ENCODE results near the gene ERC2.

The ERC2 gene

GRCh38 chr3:55876560-55876959 is 591.7 kb downstream of the ERC2 start:
- H3K36me3 ChIP-seq (ENCODE audit: control insufficient read depth, insufficient read depth, low read length, severe bottlenecking) = no peaks in the 10 kb centered on the region
- DNase-seq (ENCODE audit: low read depth) = no peak
- no peaks in the 10 kb centered on the region for H3K4me1 ChIP-seq (ENCODE audit: control insufficient read depth, insufficient read depth, low read length)
- H3K9me3 ChIP-seq (ENCODE audit: control insufficient read depth, low read length) = no peaks in the 10 kb centered on the region
- H3K27me3 ChIP-seq (replicated peaks; ENCODE audit: control insufficient read depth, insufficient read depth, low read length) = peaks cover 9% of the 10 kb centered on the region
- H3K4me3 ChIP-seq (ENCODE audit: low read length) = no peak overlapping the region
- no peak overlapping the region for H3K9ac ChIP-seq (ENCODE audit: low read length)

DNA sequence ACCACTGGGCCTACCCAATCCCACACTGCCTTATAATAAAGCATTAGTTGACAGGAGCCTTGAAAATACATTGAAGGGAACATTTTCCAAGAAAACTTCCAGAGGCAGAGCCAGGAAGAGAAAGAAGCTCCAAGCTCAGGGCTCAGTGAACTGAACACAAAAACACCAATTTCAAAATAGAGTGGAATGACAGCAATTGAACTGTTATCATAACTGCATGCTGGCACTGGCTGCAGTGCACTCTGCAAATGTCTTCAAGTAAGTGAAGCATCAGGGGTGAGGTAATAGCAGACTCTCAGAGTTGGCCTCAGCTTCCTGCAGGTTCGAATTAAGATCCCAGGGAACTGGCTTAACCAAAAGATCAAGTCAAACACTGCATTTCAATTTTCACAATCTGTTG is 593.2 kb downstream of the ERC2 start:
- Histone ChIP-seq H3K27me3 (replicated peaks; ENCODE audit: control insufficient read depth, insufficient read depth, low read length) (peaks cover 9% of the 10 kb centered on the region), H3K9ac (ENCODE audit: low read length) (no peak overlapping the region), H3K36me3 (ENCODE audit: control insufficient read depth, insufficient read depth, low read length, severe bottlenecking) (no peaks in the 10 kb centered on the region), H3K4me1 (ENCODE audit: control insufficient read depth, insufficient read depth, low read length) (no peaks in the 10 kb centered on the region), H3K9me3 (ENCODE audit: control insufficient read depth, low read length) (no peaks in the 10 kb centered on the region), H3K4me3 (ENCODE audit: low read length) (no peak overlapping the region)
- DNase-seq (ENCODE audit: low read depth) = peak; percentile 28

DNA sequence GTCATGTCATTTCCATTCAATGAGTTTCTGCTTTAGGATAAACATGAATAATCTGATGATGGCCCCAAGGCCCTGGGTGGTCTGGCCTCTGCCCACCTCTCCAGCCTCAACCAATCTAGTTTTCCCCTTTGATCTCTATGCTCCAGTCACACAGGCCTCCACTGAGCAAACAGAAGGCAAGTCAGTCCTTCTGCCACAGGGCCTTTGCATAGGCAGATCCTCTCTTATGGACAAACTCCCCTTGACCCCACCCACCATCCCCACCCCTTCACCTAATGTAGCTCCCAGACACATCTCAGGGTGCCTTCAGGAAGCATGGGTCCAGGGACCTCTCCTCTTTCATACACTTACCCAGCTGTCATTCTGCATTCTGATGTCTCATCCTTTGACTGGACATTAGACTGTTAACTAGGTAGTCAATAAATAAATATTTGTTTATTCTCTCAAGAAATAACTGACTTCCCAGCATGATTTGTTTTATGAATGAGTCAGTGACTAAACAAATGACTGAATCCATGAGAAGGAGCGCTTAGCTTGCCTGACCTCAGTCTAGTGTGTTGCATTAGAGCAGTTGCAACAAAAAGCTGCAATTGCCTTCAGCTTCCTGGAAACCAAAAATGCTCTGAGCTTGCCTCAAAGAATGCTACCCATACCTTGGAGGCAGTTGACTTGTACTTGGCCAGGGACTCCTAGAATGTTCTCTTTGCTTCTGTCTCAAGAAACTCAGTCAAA is 594.6 kb downstream of the ERC2 start:
- DNase-seq (ENCODE audit: low read depth) = peak; percentile 64
- no peaks in the 10 kb centered on the region for H3K36me3 ChIP-seq (ENCODE audit: control insufficient read depth, insufficient read depth, low read length, severe bottlenecking)
- H3K9me3 ChIP-seq (ENCODE audit: control insufficient read depth, low read length) = no peaks in the 10 kb centered on the region
- no peak overlapping the region for H3K4me3 ChIP-seq (ENCODE audit: low read length)
- H3K9ac ChIP-seq (ENCODE audit: low read length) = no peak overlapping the region
- peaks cover 9% of the 10 kb centered on the region for H3K27me3 ChIP-seq (replicated peaks; ENCODE audit: control insufficient read depth, insufficient read depth, low read length)
- H3K4me1 ChIP-seq (ENCODE audit: control insufficient read depth, insufficient read depth, low read length) = no peaks in the 10 kb centered on the region

GRCh38 chr3:55870594-55870993 is 597.7 kb downstream of the ERC2 start:
- no peaks in the 10 kb centered on the region for H3K36me3 ChIP-seq (ENCODE audit: control insufficient read depth, insufficient read depth, low read length, severe bottlenecking)
- no peak overlapping the region for H3K4me3 ChIP-seq (ENCODE audit: low read length)
- H3K4me1 ChIP-seq (ENCODE audit: control insufficient read depth, insufficient read depth, low read length) = no peaks in the 10 kb centered on the region
- H3K9me3 ChIP-seq (ENCODE audit: control insufficient read depth, low read length) = no peaks in the 10 kb centered on the region
- H3K9ac ChIP-seq (ENCODE audit: low read length) = no peak overlapping the region
- no peak for DNase-seq (ENCODE audit: low read depth)
- peaks cover 1% of the 10 kb centered on the region for H3K27me3 ChIP-seq (replicated peaks; ENCODE audit: control insufficient read depth, insufficient read depth, low read length)

DNA sequence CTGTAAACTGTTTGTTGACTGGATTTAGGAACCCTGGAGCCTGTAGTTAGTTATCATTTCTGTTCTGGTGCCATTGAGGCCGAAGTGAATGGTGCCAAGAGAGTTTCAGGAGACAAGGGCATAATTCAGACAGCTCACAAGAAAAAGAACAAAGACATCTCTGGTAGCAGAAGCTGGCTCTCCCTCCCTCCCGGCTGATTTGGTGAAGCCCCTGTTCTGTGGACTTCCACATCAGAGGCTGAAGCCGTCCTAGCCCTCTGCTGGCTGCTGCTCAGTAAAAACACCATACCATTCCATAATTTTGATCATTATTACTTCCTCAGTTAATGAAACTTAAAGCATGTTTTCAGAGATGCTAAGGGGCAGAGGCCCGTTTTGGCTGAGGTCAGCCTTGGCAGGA is 599.9 kb downstream of the ERC2 start:
- Histone ChIP-seq H3K36me3 (ENCODE audit: control insufficient read depth, insufficient read depth, low read length, severe bottlenecking) (no peaks in the 10 kb centered on the region), H3K9ac (ENCODE audit: low read length) (no peak overlapping the region), H3K9me3 (ENCODE audit: control insufficient read depth, low read length) (no peaks in the 10 kb centered on the region), H3K27me3 (replicated peaks; ENCODE audit: control insufficient read depth, insufficient read depth, low read length) (no peaks in the 10 kb centered on the region), H3K4me1 (ENCODE audit: control insufficient read depth, insufficient read depth, low read length) (no peaks in the 10 kb centered on the region), H3K4me3 (ENCODE audit: low read length) (no peak overlapping the region)
- DNase-seq (ENCODE audit: low read depth) = no peak

DNA sequence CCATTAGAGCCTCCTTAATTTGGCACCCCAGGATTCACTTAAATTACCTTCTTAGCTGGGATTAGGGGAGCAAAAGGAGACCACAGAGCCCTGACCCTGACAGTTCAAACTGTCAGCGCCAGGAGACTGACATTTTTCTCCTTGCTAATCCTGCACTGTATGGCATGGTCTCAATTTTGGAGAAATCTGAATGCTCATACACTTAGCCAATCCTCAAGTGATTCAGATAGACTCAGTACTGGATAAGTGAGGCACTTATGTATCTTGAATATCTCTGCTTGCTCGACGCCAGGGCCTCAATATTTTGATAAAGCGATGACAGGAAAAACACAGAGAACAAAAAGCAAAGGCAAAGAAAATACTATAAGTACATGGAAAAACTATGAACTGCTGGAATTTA is 605.2 kb downstream of the ERC2 start:
- H3K27me3 ChIP-seq (replicated peaks; ENCODE audit: control insufficient read depth, insufficient read depth, low read length) = no peaks in the 10 kb centered on the region
- H3K4me3 ChIP-seq (ENCODE audit: low read length) = no peak overlapping the region
- no peaks in the 10 kb centered on the region for H3K36me3 ChIP-seq (ENCODE audit: control insufficient read depth, insufficient read depth, low read length, severe bottlenecking)
- DNase-seq (ENCODE audit: low read depth) = no peak
- no peaks in the 10 kb centered on the region for H3K4me1 ChIP-seq (ENCODE audit: control insufficient read depth, insufficient read depth, low read length)
- H3K9me3 ChIP-seq (ENCODE audit: control insufficient read depth, low read length) = no peaks in the 10 kb centered on the region
- no peak overlapping the region for H3K9ac ChIP-seq (ENCODE audit: low read length)

- DNase-seq (ENCODE audit: low read depth) = peak; percentile 28
- no peak overlapping the region for H3K4me3 ChIP-seq (ENCODE audit: low read length)
- H3K36me3 ChIP-seq (ENCODE audit: control insufficient read depth, insufficient read depth, low read length, severe bottlenecking) = no peaks in the 10 kb centered on the region
- no peaks in the 10 kb centered on the region for H3K27me3 ChIP-seq (replicated peaks; ENCODE audit: control insufficient read depth, insufficient read depth, low read length)
- H3K9me3 ChIP-seq (ENCODE audit: control insufficient read depth, low read length) = no peaks in the 10 kb centered on the region
- no peaks in the 10 kb centered on the region for H3K4me1 ChIP-seq (ENCODE audit: control insufficient read depth, insufficient read depth, low read length)
- H3K9ac ChIP-seq (ENCODE audit: low read length) = no peak overlapping the region
Observed at GRCh38 chr3:55860049-55860721, 608.1 kb downstream of the ERC2 start.

GRCh38 chr3:55859305-55859704 is 609.0 kb downstream of the ERC2 start:
- H3K9me3 ChIP-seq (ENCODE audit: control insufficient read depth, low read length) = no peaks in the 10 kb centered on the region

DNA sequence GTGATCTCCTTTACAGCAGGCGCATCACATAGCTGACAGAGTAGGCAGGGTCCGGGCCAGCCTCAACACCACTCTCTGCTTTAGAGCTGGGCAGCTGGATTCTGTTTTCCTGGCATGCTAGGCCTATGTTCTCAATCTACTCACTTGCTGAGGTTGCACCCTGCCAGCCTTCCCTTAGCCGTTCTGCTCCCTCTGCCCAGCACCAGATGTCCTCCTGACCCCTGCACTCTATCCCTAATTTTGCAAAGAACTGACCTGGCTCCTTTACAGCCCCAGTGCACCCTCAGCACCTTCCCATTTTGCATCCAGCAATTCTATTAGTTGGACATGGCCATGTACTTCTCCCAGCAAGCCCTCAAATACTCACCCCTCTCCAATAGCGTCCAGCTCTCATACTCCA is 609.5 kb downstream of the ERC2 start:
- DNase-seq (ENCODE audit: low read depth) = no peak
- no peaks in the 10 kb centered on the region for H3K27me3 ChIP-seq (replicated peaks; ENCODE audit: control insufficient read depth, insufficient read depth, low read length)
- H3K9ac ChIP-seq (ENCODE audit: low read length) = no peak overlapping the region
- H3K4me3 ChIP-seq (ENCODE audit: low read length) = no peak overlapping the region
- H3K36me3 ChIP-seq (ENCODE audit: control insufficient read depth, insufficient read depth, low read length, severe bottlenecking) = no peaks in the 10 kb centered on the region
- no peaks in the 10 kb centered on the region for H3K4me1 ChIP-seq (ENCODE audit: control insufficient read depth, insufficient read depth, low read length)
- H3K9me3 ChIP-seq (ENCODE audit: control insufficient read depth, low read length) = no peaks in the 10 kb centered on the region

More at GRCh38 chr3:55859305-55859704, 609.0 kb downstream of the ERC2 start:
- Histone ChIP-seq H3K4me1 (ENCODE audit: control insufficient read depth, insufficient read depth, low read length) (no peaks in the 10 kb centered on the region), H3K27me3 (replicated peaks; ENCODE audit: control insufficient read depth, insufficient read depth, low read length) (no peaks in the 10 kb centered on the region), H3K4me3 (ENCODE audit: low read length) (no peak overlapping the region), H3K9ac (ENCODE audit: low read length) (no peak overlapping the region), H3K36me3 (ENCODE audit: control insufficient read depth, insufficient read depth, low read length, severe bottlenecking) (no peaks in the 10 kb centered on the region)
- peak; percentile 22 for DNase-seq (ENCODE audit: low read depth)

DNA sequence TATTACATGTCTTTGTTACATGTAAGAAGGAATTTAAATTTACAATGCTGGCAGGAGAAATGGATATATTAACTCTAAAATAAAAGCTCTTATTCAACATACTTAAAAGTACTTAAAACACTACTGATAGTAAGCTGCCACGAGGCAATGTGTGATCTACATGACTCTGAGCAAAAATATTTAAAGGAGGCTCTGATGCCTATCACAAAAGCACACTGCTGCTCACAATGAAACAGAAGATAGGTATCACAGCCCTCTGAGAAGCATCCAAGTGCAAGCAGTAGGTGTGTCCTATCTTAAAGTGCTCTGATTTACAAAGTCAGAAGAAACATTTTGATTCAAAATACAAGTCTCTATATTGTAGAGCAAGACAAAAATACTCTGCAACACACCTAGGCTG is 610.0 kb downstream of the ERC2 start:
- no peaks in the 10 kb centered on the region for H3K27me3 ChIP-seq (replicated peaks; ENCODE audit: control insufficient read depth, insufficient read depth, low read length)
- no peaks in the 10 kb centered on the region for H3K36me3 ChIP-seq (ENCODE audit: control insufficient read depth, insufficient read depth, low read length, severe bottlenecking)
- no peaks in the 10 kb centered on the region for H3K4me1 ChIP-seq (ENCODE audit: control insufficient read depth, insufficient read depth, low read length)
- peak; percentile 9 for DNase-seq (ENCODE audit: low read depth)
- H3K9me3 ChIP-seq (ENCODE audit: control insufficient read depth, low read length) = no peaks in the 10 kb centered on the region
- H3K4me3 ChIP-seq (ENCODE audit: low read length) = no peak overlapping the region
- no peak overlapping the region for H3K9ac ChIP-seq (ENCODE audit: low read length)

- no peak overlapping the region for H3K9ac ChIP-seq (ENCODE audit: low read length)
- no peak for DNase-seq (ENCODE audit: low read depth)
- H3K27me3 ChIP-seq (replicated peaks; ENCODE audit: control insufficient read depth, insufficient read depth, low read length) = no peaks in the 10 kb centered on the region
- no peaks in the 10 kb centered on the region for H3K9me3 ChIP-seq (ENCODE audit: control insufficient read depth, low read length)
- H3K36me3 ChIP-seq (ENCODE audit: control insufficient read depth, insufficient read depth, low read length, severe bottlenecking) = no peaks in the 10 kb centered on the region
- H3K4me3 ChIP-seq (ENCODE audit: low read length) = no peak overlapping the region
- no peaks in the 10 kb centered on the region for H3K4me1 ChIP-seq (ENCODE audit: control insufficient read depth, insufficient read depth, low read length)
Observed at GRCh38 chr3:55857633-55858032, 610.6 kb downstream of the ERC2 start.

Data from adipocyte (in vitro differentiated cells).